Measurements from ENCODE around the gene DCAF5.
A peak's percentile ranks its signal among the peaks of the same experiment; 100 is the strongest.

DCAF5 gene

DNA sequence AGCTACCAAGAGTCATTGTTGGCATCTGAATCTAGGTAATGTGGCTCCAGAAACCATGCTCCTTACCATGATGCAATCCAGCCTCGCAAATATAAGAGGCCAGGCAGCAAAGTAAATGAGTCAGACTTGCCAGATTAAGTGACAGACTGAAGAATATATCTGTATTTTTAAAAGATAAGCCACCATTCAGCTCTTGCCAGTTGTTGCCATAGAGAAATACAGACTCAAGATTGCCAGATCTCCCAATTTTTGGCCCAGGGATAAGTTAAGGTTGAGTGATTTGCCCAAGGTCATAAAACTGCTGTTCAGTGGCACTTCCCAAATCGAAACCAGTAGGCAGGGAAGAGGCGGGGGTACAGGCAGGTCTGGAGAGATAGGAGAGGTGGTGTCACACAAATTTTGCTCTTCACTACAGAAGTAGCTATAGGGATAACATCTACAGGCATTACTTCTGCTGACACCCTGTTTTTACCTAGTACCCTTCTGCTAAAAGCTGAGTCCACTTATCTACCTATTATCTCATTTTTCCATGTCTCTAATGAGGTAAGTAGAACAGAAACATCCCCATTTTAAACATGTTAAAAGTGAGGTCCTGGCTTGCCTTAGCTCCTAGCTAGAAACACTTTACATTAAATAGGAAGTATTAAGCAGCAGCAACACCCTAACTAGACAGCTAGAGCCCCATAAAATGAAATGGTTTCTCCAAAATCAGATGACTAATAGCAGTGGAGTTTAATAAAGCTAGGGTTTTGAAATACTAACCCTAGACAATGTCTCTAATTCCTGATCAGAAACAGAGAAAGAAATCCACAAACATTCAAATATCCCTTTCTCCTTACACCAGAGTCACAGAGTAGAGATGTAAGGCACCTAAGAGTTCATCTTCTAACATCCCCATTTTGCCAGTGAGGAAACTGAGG, 19.5 kb downstream of the DCAF5 start:
- Histone ChIP-seq H3K9ac (no peak overlapping the region), H3K9me3 (replicated peaks in 1 of 11) (no peaks in the 10 kb centered on the region), H3K4me1 (peaks cover 4 to 51% (median 21%) of the 10 kb centered on the region in 10 experiments), H3K27ac (no peak overlapping the region), H3K36me3 (peaks cover 0 to 41% (median 7%) of the 10 kb centered on the region in 11 experiments; a peak in 13 of 22 replicates), H3K27me3 (no peaks in the 10 kb centered on the region), H4K20me1 (peaks cover 31 to 100% (median 78%) of the 10 kb centered on the region in 11 experiments; a peak in 21 of 22 replicates), H3K4me2 (peak overlapping the region in 3 of 11 experiments; percentile 35 to 38 (median 36); a peak in 6 of 22 replicates), H3K4me3 (no peak overlapping the region)
- no peak for TF ChIP-seq Cebpa-rat (IDR thresholded peaks at IDR 0.05)

DNA sequence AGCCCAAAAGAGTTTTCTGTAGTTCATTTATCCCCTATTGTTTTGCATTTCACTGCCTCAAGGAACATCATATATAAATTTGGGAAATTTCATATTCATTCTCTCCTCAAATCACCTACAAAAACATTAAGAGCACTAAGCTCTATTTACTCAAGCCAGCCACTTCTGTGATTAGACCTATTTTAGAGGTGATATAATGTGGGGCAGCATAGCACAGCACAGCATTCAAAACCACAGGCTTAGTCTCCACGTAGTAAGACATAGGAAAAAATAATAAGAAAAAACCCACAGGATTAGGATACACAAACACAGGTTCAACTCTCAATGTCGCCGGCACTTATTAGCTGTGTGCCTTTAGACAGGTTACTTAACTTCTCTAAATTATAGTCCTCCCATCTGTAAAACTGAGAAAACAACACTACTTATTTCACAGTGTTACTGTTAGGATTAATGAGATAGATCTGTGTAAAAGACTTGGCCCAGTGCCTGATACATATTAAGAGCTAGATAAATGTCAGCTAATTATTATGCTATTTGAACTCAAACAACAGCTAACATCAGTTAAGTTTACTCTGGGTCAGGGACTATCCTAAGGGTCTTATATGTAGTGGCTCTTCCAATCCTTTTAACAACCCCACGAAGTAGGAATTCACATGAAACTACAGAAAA, 20.3 kb downstream of the DCAF5 start:
- Histone ChIP-seq H3K27me3 (no peaks in the 10 kb centered on the region), H3K4me1 (peaks cover 4 to 47% (median 21%) of the 10 kb centered on the region in 10 experiments), H3K36me3 (peaks cover 0 to 35% (median 0%) of the 10 kb centered on the region in 11 experiments; a peak in 8 of 22 replicates), H3K4me2 (peak overlapping the region in 3 of 11 experiments; percentile 35 to 38 (median 36); a peak in 1 of 22 replicates), H4K20me1 (peaks cover 31 to 100% (median 76%) of the 10 kb centered on the region in 11 experiments; a peak in 21 of 22 replicates), H3K27ac (no peak overlapping the region), H3K9ac (no peak overlapping the region), H3K9me3 (replicated peaks in 1 of 11) (no peaks in the 10 kb centered on the region), H3K4me3 (no peak overlapping the region)
- TF ChIP-seq Cebpa-rat (IDR thresholded peaks at IDR 0.05) = no peak

DNA sequence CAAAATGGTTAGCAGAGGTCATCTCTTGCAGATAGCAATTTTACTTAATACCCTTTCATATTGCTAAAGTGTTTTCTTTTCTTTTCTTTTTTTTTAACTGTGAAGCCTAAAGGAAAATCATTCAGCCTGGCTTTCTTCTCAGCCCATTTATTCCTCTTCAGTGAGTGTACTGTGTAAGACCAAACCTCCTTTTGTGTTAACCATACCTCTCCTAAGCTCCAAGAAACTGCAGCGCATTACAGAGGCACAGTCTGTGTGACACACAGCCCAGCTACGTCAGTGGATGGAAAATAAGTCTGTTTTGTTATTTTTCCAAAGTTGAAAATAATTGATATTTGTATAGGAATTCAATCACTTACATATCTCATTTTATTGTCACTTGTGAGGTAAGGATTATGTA, 21.7 kb downstream of the DCAF5 start:
- Histone ChIP-seq H3K27ac (no peak overlapping the region), H3K4me2 (0 out of 22 replicates have a peak overlapping the region, but pooled peaks of 1 of the 11 experiments have one; percentile 20), H4K20me1 (peaks cover 26 to 100% (median 79%) of the 10 kb centered on the region in 11 experiments; a peak in 21 of 22 replicates), H3K9ac (no peak overlapping the region), H3K9me3 (replicated peaks in 1 of 11) (no peaks in the 10 kb centered on the region), H3K4me1 (peaks cover 4 to 47% (median 21%) of the 10 kb centered on the region in 10 experiments), H3K36me3 (peaks cover 0 to 32% (median 0%) of the 10 kb centered on the region in 11 experiments; a peak in 6 of 22 replicates), H3K27me3 (no peaks in the 10 kb centered on the region), H3K4me3 (no peak overlapping the region)
- TF ChIP-seq Cebpa-rat (IDR thresholded peaks at IDR 0.05) = no peak

DNA sequence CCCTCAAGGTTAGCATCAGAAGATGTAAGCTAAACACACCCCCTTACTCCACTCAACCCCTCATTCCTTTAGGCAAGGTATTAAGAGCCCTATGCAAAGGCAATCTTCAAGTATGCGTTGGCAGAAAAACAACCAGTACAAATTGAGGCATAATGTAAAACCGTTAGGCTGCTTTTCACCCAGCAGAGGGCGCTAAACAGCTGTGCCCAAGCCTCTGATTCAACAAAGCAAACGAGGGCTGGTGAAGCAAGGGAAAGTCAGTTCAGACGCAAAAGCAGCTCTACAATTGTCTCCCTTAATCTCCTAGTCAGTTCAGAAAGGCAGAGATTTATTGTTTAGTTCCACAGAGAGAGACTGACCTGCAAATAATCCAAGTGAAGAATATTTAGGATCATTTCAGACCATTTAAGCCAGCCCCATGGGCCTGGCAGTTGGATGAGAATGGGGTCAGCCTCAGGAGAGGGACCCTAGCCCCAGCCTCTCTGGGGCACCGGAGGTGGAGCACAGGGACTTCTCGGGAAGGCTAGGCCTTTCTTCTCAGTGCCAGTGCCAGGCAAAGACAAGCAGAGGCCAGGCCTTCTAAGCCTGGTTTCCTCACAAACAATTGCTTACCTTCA, 23.5 kb downstream of the DCAF5 start:
- peaks cover 0 to 16% (median 0%) of the 10 kb centered on the region in 11 experiments; a peak in 3 of 22 replicates for H3K36me3 ChIP-seq
- TF ChIP-seq Cebpa-rat (IDR thresholded peaks at IDR 0.05) = no peak
- peaks cover 31 to 100% (median 77%) of the 10 kb centered on the region in 11 experiments; a peak in 21 of 22 replicates for H4K20me1 ChIP-seq
- no peaks in the 10 kb centered on the region for H3K27me3 ChIP-seq
- peak overlapping the region in 6 of 11 experiments; percentile 17 to 52 (median 40); a peak in 12 of 22 replicates for H3K4me2 ChIP-seq
- peaks cover 4 to 44% (median 21%) of the 10 kb centered on the region in 10 experiments for H3K4me1 ChIP-seq
- peak overlapping the region in 9 of 11 experiments; percentile 1 to 60 (median 36); a peak in 11 of 22 replicates for H3K27ac ChIP-seq
- H3K9ac ChIP-seq = peak overlapping the region in 3 of 11 experiments; percentile 4 to 14 (median 8); a peak in 1 of 22 replicates
- no peak overlapping the region for H3K4me3 ChIP-seq
- H3K9me3 ChIP-seq (replicated peaks in 1 of 11) = no peaks in the 10 kb centered on the region

DNA sequence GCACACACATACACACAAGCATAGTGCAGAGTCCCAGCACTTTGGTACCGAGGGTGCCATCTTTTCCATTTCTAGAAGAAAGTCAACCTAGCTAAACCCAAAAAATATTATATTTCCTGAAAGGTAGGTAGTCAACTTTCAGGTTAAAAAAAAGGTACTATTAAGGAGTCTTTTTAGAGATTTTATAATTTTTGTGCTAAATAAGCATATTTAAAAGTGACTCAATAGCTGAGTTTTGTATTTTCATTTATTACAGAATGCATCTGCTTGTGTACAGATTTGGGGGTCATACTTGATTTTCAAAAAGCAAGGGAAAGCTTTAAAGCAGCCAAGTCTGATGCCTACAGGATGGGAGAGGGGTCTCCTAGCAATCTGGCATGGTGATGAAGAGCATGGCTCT, 34.6 kb downstream of the DCAF5 start:
- Histone ChIP-seq H4K20me1 (peaks cover 0 to 99% (median 31%) of the 10 kb centered on the region in 11 experiments; a peak in 16 of 22 replicates), H3K4me1 (peaks cover 0 to 11% (median 3%) of the 10 kb centered on the region in 10 experiments; a peak in 6 of 20 replicates), H3K9me3 (replicated peaks in 1 of 11) (no peaks in the 10 kb centered on the region), H3K9ac (no peak overlapping the region), H3K27ac (no peak overlapping the region), H3K4me2 (no peak overlapping the region), H3K4me3 (no peak overlapping the region), H3K27me3 (no peaks in the 10 kb centered on the region), H3K36me3 (peaks cover 83 to 98% (median 89%) of the 10 kb centered on the region in 11 experiments)
- no peak for TF ChIP-seq Cebpa-rat (IDR thresholded peaks at IDR 0.05)

DNA sequence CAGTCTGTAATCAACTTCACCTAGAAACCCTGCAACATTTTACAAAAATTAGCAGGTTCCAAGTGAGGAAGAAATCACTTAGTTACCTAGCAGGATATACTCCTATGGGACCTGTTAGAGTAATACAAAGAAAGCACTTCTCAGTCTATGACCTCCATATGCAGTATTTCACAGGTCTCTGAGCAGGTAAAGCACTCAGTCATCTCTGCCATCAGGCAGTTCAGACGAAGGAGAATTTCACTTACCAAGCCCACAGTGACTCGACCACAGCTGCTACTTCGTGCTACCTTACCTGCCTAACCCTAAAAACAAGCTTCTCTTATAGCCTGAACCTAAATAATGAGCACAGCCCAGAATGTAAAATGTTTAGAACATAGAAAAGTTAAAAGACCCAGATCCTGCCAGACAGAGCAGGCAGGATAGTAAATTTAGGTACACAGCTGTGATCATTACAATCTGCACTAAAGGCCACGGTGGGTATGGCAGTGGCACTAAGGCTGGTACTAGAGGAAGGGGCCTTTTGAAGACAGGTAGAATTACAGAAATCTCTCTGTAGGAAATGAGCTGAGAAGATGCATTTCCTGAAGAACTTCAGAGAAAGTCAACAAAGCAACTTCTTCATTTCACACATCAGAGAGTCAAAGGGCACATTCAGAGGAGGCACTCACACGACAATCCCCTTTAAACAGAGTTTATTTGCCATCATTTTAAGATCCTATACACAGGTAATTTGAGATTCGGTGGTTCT, 35.7 kb downstream of the DCAF5 start:
- Histone ChIP-seq H3K9ac (no peak overlapping the region), H3K27me3 (no peaks in the 10 kb centered on the region), H3K9me3 (replicated peaks in 1 of 11) (no peaks in the 10 kb centered on the region), H3K4me1 (peaks cover 0 to 15% (median 6%) of the 10 kb centered on the region in 10 experiments; a peak in 7 of 20 replicates), H4K20me1 (peaks cover 0 to 98% (median 21%) of the 10 kb centered on the region in 11 experiments; a peak in 15 of 22 replicates), H3K27ac (no peak overlapping the region), H3K4me3 (no peak overlapping the region), H3K4me2 (no peak overlapping the region), H3K36me3 (peaks cover 86 to 100% (median 96%) of the 10 kb centered on the region in 11 experiments)
- TF ChIP-seq Cebpa-rat (IDR thresholded peaks at IDR 0.05) = no peak

DNA sequence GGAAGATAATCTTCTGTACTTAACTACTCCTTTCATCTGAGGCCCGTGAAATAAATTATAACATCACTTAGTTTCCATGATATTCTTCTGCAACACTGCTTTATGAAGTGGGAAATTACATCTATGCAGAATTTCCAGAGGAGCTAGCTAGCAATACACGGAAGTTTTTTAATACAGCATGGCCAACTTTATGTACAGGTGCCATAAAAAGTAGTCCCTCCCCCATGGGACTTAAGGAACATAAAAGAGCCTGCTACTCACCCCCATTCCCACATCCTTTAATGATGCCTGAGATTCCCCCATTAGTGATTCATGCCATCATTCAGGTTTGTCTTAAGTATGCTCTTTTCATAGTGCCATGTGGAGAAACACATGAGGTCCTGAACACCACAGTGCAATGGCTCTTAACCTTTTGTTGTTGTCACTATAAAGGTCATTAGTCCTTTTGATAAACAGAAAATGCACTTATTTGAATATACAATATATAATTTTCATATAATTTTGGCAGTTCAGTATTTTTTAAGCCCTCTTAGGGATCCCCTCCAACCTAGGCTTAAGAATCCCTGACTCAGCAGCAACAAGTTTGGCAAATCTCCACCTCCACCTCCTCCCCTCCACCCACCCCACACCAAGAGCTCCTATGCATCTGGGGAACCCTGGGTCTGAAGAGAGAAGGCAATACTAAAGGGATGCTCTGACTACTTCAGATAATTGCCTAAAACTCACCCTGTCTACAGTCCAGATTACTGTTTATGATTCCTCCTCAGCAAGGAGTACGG, 37.3 kb downstream of the DCAF5 start:
- no peaks in the 10 kb centered on the region for H3K9me3 ChIP-seq (replicated peaks in 1 of 11)
- H3K27me3 ChIP-seq = no peaks in the 10 kb centered on the region
- peaks cover 0 to 97% (median 11%) of the 10 kb centered on the region in 11 experiments; a peak in 12 of 22 replicates for H4K20me1 ChIP-seq
- H3K9ac ChIP-seq = no peak overlapping the region
- H3K4me3 ChIP-seq = no peak overlapping the region
- H3K36me3 ChIP-seq = peaks cover 75 to 100% (median 96%) of the 10 kb centered on the region in 11 experiments
- no peak for TF ChIP-seq Cebpa-rat (IDR thresholded peaks at IDR 0.05)
- no peak overlapping the region for H3K27ac ChIP-seq
- peaks cover 0 to 16% (median 6%) of the 10 kb centered on the region in 10 experiments; a peak in 7 of 20 replicates for H3K4me1 ChIP-seq
- no peak overlapping the region for H3K4me2 ChIP-seq

Data from BLaER1 treated with 17β-estradiol and CSF1 and Interleukin-3, amounts not matched to agents 10 nM and 100 nM (cell line).